ENCODE data around the gene TMEM158.

TMEM158 gene

DNA sequence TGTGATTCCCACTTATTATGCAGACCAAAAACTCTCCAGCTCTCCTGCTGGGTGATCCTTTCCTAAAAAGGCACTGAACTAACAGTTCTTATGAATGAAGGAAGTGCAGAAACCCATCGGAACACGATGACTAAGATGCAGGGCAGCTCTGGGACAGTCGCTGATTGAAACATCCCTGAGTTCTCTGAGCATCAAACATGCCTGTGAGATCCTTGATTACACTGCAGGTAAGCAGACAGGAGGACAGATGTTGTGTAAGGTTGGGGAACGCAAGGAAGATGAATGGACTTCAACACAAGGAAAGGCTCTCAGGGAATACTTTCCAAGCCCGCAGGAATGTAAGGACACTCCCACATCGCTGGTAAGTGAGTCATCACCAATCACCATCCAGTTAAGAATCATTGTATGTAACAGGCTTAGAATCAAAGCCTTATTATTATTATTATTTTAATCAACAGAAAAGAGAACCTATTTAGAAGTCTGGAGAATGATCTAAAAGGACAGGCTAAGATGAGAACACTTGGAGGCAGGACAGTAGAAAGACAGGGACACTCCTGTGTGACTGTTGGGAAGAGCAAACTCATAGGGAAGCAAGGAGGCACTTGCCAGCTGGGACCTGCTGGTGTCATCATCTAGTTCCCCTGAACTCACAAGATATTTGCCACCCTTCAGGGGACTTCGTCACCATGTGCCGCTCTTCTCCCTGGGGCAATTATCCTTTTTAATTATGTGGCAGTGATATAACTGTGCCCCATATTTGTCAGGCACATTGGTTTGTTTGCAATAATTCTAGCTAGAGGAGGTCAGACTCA lies 26.0 kb downstream of the TMEM158 start:
- peak; percentile 53 for DNase-seq (ENCODE audit: low spot score)

DNA sequence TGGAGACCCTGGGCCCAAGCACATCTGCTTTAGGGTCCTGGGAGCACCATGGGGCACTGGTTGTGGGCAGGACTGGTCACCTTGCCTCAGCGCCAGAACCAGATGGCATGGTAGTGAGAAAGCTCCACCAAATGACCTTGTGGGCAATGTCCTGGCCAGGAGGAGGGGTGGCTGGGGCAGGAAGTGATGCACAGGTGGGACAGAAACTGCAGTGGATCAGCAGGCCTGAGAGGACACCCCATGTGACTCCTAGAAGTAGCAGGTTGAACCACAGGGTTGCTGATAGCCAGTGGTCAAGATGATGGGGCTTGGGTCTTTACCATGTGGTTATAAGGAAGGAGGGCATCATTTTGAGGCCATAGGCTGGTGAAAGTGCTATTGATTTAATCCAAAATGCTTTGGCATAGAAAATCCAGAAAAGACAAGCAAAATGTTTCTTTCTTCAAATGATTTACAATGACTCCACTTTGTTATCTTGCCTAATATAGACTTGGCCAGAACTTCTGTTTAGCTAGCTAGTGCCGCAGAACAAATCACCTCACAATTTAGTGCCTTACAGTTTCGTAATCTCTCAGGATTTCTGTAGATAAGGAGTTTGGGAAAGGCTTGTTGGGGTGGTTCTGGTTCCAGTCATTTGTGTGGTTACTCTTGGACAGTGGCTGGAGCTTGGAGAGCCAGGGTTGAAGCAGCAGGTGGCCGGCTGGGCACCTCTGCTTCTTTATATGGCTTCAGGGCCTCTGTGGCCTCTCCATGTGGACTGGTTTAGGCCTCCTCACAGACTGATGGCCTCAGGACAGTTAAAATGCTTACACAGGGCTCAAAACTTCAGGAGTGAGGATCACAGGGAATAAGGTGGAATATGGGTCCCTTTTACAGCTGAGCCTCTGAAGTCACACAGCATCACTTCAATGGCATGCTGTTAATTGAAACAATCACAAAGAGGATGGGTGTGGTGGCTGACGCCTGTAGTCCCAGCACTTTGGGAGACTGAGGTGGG lies 27.5 kb downstream of the TMEM158 start:
- no peak for DNase-seq (ENCODE audit: low spot score)

DNA sequence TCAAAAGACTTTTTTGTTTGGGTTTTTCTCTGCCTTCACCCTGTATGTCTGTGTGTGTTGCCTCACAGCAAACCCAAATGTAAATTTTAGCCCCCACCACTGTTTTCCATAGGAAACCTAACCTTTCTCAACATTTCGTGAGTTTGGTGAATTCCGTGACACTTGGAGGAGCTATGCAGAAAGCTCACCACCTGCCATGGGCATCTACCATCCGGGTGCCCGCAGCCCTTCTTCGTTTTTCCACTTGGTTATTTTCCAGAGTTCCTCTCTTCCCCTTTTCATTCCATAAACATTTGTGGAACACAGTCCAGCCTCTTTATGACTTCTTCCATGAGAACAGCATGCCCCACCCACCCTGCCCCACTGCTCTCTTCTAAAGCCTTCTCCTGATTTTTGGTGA lies 31.3 kb downstream of the TMEM158 start:
- no peak for DNase-seq (ENCODE audit: low spot score)

DNA sequence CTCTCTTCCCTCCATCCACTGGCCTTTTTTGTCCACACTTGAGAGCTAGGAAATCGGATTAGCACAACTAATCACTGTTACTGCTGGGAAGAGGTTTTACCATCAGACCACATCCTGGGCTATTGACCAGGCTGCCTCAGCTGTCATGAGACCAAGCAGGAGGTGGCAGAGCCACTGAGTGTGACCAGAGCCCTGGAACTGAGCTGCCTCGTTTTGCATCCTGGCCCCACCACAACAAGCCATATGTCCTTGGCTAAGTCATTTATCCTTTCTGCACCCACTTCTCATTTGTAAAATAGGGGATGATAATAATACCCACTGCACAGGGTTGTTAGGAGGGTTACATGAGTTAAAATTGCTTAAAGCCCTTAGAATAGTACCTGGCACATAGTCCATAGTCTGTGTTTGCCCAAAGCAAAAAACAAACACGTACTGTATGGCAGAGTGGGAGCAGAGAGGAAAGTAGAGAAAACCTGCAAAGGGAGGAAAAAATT lies 34.1 kb downstream of the TMEM158 start:
- DNase-seq (ENCODE audit: low spot score) = no peak

DNA sequence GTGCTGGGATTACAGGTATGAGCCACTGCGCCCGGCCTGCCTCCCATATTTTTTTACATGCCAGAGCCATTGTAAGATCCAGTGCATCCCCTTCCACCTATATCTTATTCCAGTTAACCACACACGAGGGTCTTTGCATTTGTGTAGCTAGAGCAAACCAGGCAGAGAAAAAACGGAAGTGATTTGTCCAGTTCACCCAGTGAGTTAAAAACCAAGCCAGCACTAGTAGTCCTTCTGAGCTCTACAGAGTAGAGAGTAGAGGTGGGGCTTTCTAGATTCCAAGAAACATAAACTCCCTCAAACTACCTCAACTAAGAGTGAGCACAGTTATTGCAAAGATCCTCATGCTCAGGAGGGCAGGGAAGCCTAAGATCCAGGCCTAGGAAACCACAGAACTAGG lies 34.7 kb downstream of the TMEM158 start:
- DNase-seq (ENCODE audit: low spot score) = no peak

DNA sequence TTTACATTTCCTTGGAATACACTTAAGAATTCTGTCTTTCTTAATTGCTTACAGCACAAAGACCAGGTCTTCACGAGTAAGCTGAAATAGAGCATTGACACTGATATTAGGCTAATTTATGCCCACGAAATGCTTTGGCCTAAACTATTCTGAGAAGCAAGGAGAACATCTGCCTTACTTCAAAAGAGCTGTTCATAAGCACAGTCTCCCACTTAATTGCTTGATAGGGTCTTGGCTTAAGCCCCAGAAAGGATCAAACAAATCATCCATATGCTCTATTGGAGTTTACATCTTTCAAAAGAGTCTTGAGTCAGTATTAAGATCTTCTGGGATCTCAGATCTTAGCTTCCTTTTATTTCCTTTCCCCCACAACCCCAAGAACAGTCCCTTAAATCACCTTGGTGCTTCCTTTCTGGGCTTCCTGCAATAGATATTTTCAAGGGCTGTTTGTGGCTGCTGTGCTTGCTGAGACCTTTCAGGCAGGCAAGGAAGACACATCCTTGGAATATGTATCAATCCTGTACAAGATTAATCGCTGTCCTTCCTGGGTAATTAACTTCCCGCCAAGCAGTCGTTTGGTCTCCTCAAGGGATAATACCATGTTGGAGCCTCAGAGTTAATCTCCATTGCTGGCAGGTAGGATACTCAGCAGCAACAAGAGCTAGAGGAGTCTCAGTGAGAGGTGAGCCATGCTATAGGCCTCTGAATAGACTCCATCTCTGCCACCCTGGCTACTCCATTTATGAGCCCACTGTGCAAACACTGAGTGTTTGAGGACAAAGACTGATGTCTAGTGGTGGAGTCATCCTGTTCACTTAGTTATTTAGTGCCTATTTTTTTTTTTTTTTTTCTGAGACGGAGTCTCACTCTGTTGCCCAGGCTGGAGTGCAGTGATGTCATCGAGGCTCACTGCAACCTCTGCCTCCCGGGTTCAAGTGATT lies 37.1 kb downstream of the TMEM158 start:
- DNase-seq (ENCODE audit: low spot score) = no peak

DNA sequence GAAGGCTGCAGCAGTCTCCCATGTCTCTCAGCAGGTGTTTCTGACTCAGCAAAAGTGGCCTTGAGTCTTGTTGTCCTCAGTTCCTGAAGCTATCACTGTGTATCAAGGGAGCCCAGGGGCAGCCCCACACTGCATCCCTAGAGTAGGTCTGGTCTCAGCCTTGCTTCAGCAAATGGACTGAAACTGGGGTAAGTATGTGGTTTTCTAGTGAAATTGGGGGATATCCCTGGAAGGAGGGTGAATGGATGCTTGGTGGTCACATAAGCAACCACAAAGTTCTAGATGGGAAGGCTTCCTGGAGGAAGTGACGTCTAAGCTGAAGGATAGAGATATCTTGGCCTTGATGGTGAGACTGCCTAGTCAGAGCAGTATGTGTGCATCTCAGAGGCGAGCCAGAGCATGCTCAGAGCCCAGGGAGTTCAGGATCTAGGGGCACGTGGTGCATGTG lies 38.4 kb downstream of the TMEM158 start:
- no peak for DNase-seq (ENCODE audit: low spot score)

DNA sequence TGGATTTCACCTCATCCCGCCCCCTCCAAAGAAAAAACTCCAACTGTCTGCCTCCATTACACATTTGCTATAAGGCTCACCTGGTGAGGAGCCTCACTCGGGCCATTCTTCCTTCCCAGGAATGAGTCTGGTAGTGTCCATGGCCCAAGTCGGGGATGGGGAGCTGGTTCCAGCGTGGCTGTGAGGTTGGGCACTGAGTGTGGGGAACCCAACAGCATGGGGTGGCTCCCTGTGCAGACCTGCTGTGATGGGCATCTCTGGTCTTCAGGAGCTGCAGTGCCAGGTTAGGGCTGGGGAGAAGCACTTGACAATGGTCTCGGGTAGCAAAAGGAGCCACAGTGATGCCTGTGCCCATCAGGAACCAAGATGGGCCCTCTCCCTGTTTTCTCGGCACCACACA lies 39.2 kb downstream of the TMEM158 start:
- no peak for DNase-seq (ENCODE audit: low spot score)

DNA sequence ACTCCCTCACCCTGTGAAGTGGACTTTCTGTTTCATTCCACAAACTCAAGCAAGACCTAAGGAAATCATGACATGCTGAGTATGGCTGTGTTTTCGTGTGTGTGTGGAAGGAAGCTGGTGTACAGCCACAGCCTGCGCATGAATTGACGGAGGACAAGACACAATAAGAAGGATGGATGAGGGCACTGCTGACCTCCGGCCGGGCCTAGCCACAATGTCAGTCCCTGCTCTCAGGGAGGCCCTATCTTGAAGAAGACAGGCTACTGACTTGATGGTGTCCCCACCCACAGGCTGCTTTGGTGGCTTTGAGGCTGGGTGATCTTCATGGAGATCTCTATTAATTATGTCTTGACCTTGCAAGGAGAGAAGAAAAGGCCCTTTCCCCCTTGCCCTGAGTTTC lies 40.6 kb downstream of the TMEM158 start:
- no peak for DNase-seq (ENCODE audit: low spot score)

DNA sequence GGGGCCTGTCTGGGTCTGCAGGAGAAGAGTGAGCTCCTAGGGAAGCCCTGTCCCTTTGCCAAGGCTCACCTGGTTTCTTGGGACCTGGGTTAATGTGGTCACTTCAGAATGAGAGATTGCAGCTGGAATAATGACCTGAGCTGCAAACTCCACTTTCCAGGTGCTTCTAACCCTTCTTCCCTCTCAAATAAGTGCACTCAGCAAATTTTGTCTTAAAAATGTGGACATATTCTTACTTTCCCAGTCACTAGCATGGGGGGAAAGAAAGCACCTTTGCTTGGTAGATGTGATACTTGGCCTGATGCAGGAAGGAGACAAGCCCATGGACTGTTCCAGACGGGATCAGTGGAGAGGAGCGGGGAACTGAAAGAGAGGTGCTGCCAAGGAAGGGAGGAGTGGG lies 41.0 kb downstream of the TMEM158 start:
- no peak for DNase-seq (ENCODE audit: low spot score)

DNA sequence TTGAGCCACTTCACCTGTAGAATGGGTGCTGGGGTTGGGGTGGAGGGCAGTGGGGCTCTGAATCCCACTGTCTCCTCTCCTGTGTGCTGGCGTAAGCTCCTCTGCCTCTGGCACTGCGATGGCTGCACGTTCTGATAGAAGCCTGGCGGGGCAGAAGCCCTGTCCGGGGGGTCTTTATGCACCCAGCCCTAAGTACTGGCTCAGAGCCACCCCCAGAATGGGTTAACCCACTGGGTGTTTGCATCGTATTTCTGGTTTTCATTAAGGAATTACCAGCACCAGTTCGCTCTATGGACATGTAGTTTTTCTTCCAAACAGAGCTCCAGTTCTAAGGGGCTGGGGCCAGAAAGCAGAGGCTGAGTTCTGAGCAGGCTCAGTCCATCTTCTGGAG lies 42.2 kb downstream of the TMEM158 start:
- no peak for DNase-seq (ENCODE audit: low spot score)

DNA sequence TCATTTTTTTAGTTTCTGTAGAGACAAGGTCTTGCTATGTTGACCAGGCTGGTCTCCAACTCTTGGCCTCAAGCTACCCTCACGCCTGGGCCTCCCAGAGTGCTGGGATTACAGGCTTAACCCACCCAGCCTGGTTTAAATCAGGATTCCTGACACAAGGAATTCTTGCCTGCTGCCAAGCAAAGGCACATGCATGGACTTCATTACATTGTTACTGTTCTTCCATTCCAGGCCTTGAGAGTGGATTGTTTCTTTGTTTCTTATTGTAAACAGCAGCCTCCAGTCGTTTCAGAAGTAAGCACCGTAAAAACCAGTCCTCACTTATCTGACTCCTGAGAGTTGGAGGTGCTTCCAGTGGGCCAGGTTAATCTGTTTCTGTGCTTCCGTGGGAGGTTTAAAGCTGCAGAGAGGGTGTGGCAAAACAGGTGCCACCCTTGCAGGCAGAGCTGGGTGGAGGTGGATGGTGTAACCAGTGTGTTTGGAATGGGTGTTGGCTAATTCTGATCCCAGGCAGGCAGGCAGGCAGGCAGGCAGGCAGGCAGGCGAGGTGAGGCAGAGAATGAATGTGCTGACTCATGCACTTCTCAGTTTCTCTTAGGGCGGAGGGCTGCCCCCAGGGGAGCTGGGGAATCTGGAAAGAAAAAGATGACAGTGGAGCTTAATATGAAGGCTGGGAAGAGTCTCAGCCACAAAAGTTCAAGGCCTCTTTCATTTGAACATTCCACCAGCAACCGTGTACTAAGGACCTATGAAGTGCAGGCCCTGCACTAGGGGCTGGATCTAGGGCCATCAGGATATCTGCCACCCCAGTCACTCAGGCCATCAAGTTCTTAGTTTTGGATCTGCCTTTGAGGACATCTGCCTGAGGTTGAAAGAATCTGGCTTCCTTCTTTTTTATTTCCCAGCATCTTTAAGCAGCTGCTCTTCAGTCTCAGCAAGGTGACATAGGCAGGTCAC lies 42.9 kb downstream of the TMEM158 start:
- peak; percentile 62 for DNase-seq (ENCODE audit: low spot score)

DNA sequence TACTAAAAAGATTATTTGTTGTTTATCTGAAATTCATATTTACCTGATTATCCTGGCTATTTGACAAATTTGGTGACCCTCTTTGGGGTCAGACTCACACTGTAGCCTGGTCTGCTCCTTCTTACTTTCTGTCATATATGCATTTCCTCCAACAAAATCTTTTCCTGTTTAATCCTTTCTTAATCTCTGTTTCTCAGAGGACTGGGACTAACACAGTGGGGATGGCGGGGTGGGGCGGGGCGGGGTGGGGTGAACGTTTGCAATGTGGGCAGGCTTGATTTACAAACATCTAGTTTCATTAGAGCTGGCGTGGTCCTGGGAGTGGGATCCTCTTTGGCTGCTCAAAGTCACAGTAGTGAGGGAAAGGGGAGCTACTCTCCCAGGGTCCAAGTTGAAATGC lies 44.6 kb downstream of the TMEM158 start:
- no peak for DNase-seq (ENCODE audit: low spot score)

DNA sequence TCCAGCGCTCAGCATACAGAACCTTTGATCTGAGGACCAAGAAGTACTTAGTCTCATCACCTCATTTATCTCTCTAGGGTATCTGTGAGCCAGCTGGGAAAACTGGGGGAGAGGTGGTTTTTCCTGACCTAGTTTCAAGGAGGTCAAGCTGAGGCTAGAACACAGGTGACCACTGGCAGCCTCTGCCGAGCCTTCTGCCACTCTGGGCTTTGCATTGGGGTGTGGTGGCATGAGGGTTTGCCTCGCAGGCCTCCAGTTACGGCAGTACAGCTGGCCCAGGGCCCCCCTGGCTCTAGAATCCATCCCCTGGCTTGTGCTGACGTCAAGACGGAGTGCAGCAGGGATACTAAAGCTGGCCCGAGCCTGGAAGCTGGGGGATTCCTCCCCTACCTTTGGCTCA lies 45.2 kb downstream of the TMEM158 start:
- DNase-seq (ENCODE audit: low spot score) = no peak

DNA sequence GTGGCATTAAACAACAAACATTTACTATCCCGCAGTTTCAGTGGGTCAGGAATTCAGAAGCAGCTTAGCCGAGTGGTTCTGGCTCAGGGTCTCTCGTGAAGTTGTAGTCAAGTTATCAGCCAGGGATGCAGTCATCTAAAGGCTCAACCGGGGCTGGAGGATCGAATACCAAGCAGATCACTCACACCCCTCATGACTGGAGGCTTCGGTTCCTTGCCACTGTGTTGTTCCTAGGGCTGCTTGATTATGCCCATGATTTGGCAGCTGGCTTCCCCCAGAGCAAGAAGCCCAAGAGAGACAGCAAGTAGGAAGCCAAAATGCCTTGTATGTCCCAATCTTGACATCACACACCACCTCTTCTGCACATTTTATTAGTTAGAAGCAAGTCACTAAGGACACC lies 46.0 kb downstream of the TMEM158 start:
- DNase-seq (ENCODE audit: low spot score) = no peak

DNA sequence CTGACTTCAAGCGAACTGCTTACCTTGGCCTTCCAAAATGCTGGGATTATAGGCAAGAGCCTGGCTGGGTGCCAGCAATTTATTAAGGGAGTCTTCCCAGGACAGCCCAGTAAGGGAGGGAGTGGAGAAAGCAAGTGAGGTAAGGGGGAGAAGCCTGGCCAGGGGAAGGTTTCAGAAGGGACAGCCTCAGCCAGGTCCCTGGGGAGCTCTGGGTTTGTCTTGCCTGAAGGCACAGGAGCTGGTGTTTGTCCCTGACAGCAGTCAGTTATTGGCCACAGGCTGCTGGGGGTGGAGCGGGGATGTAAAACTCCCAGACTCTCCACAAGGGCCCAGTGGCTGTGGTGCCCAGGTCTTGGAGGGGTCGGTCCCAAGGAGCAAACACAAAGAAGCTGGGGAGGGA lies 46.9 kb downstream of the TMEM158 start:
- DNase-seq (ENCODE audit: low spot score) = no peak

DNA sequence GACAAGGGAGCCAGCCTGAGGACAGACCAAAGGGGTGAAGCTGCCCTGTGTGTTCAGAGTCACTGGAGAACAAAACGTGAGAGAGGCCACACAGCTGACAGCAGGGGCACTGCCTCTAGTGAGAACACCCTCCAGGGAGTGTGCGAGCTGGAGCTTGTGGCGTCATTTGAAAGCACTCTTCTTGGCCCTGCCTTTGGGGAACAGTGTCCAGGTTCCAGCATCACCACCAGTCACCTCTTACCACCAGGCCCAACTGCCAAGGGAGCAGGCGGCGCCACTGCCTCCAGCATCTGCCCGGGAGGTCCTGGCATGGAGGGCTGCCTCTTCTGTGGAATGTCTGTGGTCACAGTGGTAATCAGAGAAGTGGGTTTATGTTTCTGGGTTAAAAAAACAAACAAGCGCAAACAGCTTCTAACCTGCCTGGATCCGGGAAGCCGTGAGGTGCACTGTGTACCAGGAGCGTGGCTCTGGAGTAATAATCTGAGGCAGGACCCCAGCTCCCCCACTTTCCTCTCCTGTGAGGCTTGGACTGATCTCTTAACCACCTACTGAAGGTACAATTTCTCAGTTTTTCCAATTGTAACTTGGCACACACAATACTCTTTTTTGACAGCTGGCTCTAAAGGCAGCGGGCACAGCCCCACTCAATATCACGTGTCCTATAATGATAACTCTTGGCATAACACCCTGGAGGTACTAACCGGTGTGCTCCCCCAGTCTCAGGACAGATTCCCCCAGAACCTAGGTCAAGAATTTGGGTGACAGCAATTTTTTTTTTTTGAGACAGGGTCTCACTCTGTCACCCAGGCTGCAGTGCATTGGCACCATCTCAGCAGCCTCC lies 47.7 kb downstream of the TMEM158 start:
- no peak for DNase-seq (ENCODE audit: low spot score)

DNA sequence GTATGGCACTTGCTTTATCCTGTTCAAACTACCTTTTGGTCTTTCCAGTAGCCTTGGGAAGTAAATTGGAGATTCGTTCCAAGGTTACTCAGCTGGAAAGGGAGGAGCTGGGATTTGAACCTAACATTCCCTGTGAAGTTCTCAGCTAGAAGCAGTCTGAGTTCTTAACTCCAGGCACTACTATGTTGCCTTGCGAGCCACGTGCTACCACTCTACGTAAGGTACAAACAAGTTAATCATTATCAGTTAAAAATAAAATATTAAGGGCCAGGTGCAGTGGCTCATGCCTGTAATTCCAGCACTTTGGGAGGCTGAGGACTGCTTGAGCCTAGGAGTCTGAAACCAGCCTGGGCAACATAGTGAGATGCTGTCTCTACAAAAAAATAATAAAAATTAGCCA lies 49.2 kb downstream of the TMEM158 start:
- no peak for DNase-seq (ENCODE audit: low spot score)

Measured in HuH-7 (cell line).